Endometrial microvascular endothelial cells (primary cell): ENCODE data around the gene RAMACL. TPM values are rescaled to one million over a fixed set of nuclear protein-coding genes. Genes with fewer than 3 reads are reported as not detected.
"Not testable (repeated sequence)": the region's sequence is repeated elsewhere in the genome, so short reads cannot be mapped to it uniquely, and the experiment has no call there.

ENCODE experiments used
- in situ Hi-C: cut with HindIII; loops from 2 replicates; pipeline ENCODE4 v1.10.0; 2017; ENCODE audit warnings: low sequenced_read_pairs, low pct_unique_long_range_greater_than_20kb; ENCODE audit errors: inconsistent ontology term
- total RNA-seq: library from RNA; depleted of rRNA; stranded (reverse); fragments of >200 nt; gene quantifications from one replicate; pipeline ENCODE4 v1.2.3, GENCODE V29; 2015; ENCODE audit errors: inconsistent ontology term

RAMACL gene
- total RNA-seq = 0.09 TPM

DNA sequence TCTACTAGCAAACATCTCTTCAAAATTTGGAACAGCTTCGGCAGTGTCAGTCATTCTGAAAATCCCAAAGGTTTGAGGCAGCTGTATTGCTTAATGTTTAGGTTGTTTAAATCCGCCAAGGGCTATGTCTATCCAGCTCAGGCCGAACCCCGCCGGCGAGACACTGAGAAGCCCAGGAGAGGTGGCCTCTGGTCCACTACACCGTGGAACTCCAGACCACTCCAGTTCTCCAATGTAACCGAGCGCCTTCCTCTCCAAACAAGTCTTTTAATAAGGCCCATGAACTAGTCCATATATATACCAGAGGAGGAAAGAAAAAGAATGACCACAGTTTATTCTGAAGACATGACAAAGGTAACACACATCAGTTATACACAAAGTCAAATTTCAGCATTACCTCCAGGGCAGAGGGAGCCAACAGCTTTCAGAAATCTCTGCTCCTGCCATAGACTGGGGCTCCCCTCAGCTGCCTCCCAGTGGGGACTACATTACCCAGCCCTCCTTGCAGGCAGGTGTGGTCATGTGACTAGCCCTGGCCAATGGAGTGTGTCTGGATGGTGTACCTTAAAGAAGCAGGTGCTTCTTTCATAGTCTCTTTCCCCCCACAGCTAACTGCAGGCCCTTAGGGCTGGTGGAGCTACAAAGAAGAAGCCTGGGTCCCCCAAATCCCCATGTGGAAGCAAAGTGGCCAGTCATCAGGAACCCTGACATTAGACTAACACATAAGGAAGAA lies at the start of gene RAMACL:
RAMACL (minus strand) TSS at position 255 of the 733 bp plus-strand sequence; CDS start at position 54, 201 bp downstream.
- in situ Hi-C loops = no loop called here

GRCh38 chr6:166635013-166635970 lies 48.8 kb upstream of the RAMACL start:
- in situ Hi-C loops = no loop called here

DNA sequence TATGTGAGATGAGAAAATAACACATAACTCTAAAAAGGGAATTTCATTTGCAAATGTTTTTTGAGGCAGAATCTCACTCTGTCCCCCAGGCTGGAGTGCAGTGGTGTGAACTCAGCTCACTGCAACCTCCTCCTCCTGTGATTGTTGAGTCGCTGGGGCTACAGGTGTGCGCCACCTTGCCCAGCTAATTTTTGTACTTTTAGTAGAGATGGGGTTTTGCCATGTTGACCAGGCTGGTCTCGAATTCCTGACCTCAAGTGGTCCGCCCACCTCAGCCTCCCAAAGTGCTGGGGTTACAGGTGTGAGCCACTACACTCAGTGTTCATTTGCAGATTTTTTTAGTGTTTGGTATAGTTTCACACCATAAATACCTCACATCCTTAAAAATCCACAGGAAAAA lies 48.1 kb upstream of the RAMACL start:
- in situ Hi-C loops = not testable (repeated sequence)

DNA sequence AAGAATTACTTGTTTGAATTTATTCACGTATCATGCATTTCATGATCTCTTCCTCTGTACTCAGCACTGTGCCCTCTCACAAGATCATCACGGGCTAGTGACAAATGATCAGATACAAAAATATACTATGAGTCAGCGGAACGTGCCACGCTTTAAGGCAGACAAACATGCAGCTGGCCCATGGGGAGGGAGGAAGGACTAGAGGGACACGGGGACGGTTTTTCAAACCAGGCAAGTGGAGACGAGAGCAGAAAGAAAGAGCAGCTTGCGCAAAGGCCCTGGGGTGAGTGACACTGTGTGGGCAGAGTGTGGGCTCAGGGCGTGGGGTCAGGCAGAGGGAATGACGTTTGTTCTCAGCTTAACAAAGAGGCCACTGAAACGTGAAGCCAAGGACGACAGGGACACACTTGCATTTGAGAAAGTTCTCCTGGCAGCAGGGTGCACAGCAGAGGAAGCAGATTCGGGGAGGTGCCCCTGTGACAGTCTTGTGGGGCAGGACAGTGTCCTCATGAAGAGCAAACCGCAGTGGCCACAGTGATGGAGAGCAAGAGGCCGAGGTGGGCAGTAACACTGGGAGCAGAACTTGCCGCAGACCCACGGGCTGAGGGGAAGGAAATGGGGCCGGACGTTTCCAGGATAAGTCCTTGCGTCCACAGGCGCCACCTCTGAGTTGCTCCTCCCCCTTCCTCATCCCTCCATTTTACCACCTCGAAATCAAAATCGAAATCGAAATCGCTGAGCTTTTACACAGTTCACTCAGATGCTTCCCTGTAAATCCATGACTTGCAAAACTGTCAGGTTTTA lies 47.5 kb upstream of the RAMACL start:
- in situ Hi-C loops = no loop called here

- in situ Hi-C loops = no loop called here
Measured at GRCh38 chr6:166632731-166633130, 46.3 kb upstream of the RAMACL start.

- in situ Hi-C loops = no loop called here
Measured at GRCh38 chr6:166630462-166630861, 44.0 kb upstream of the RAMACL start.

DNA sequence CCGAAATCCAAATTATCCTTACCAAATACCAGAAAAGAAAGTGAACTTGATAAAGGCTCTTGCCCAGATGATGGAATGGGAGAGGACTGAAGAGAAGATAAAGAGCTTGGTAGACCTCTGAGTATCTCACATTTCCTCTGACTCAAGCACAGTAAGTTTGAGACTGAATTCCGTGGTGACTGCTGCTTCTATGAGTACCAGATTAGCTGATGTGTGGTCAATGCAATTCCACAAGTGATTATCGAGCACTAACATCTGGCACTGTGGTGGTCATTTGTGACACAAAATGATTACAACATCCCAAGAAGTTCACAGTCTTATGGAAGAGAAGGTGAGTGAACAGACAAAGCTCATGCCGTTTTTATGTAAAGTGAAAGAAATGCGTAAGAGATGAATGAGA lies 43.1 kb upstream of the RAMACL start:
- in situ Hi-C loops = no loop called here

DNA sequence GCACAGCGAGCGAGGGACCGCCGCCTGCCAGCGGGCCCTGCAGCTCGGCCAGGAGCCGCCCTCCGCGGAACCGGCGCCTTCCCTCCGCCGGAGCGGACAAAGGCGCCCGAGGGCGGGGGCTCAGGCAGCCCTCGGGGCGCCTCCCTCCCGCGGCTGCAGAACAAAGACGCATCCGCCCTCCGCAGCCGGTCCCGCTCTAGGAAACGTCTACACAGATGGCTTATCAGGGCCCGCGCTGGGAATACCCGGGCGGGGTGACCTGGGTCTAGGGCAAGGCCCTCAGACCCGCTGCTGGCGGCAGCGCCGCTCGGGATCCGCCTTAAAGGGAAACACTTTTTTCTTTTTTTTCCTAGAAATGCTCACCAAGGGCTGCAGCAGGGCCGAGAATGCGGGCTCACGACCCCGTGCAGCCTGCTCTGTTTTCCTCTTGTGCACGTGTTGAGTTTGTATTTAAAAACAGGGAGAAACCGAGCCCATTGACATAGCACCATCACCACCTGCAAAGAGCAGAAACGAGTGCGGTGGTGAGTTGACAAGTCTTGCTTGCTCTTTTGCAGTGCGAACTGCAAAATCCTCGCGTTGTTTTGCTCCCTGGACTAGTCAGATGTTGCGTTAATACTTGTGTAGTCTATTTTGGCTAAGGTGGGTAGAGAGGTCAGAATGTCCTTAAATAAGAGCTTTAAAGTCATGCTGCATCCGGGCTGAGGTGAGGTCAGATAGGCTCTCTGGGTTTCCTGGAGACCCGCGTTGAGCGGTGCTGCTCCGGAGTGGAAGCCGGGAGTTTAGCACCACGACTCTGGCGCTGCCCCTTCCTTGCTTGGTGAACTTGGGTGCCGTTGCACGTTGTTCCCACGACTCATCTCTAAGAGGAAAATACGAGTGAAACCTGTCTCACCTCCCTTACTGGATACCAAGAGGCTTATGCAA lies 41.7 kb upstream of the RAMACL start:
- in situ Hi-C loops = no loop called here

GRCh38 chr6:166627033-166627874 lies 40.8 kb upstream of the RAMACL start, which contains the start of gene RPS6KA2:
Gene RPS6KA2, minus strand, starts transcription at chr6:166627251. Its CDS starts 232 bp downstream, at chr6:166627019.
- in situ Hi-C loops = no loop called here

DNA sequence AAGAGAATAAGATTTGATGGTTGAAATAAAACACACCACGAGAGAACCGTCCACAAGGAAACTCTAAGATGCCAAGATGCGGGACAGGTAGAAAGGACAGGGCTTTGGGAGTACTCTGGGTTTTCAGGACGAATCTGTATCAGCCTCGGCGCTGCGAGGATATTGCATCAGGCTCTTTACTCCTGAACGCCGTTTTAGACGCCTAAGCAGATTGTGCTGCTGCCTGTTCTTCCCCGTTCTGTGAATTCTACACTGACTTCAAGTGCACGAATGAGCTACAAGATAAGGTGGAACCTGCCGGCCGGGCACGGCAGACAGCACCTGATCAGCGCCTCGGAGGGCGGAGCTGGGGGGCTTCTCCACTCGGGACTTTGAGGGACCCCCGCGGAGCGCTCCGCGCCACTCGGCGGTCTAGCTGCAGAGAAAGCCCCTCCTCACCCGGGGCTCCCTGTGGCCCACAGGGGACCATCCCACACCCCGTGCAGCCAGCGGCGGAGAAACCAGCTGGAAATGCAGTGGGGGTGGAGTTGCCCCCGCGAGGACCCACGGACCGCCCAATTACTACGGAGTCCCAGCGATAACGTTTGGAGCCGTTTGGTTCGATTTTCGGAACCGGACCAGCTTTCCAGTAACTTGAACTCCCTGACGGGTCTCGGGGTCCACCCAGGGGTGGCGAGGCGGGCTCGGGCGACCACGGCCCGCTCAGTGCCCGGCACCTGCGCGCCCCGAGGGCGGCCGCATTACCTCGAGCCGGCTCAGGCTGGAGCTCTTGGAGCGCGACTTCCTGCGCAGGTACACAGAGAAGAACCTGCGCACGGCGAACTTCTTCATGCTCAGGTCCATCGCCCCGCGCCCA lies 39.9 kb upstream of the RAMACL start:
- in situ Hi-C loops = no loop called here

DNA sequence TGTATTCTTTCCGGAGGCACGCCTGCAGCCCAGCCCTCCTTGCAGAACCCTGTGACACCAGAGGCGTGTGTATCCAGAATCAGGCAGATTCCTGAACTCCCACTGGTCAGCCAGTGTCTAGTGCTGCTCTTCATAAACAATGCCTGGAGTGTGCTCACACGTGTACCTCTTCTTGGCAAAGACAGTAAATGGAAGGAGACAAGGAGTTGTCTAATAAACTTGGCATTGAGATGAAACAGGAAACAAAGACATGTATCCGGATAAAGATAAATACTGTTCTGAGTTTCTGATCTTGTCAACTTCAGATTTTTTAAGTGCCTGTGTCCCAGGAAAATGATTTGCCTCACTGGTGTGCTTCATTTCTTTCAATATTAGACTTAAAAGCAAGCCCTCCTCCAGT lies 38.9 kb upstream of the RAMACL start:
- in situ Hi-C loops = no loop called here

- in situ Hi-C loops = no loop called here
Measured at GRCh38 chr6:166624275-166624674, 37.8 kb upstream of the RAMACL start.

DNA sequence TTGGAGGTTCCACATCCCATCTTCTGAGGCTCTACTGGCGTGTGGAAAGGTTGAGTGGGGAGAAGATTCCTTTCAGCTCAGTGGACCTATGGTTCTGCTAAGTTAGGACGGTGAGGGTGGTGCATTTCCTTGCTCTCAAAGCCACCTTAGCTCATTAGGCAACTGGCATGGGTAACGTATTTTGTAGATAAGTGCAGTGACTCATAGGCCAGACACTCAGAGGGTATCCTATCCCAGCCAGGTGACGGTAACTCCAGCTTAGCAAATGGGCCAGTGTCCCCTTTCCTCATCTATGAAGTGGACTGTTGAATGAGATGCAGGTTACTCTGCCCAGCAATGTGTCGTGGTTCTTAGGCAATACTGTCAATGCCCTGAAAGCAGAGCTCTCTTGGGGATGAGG lies 36.8 kb upstream of the RAMACL start:
- in situ Hi-C loops = no loop called here

DNA sequence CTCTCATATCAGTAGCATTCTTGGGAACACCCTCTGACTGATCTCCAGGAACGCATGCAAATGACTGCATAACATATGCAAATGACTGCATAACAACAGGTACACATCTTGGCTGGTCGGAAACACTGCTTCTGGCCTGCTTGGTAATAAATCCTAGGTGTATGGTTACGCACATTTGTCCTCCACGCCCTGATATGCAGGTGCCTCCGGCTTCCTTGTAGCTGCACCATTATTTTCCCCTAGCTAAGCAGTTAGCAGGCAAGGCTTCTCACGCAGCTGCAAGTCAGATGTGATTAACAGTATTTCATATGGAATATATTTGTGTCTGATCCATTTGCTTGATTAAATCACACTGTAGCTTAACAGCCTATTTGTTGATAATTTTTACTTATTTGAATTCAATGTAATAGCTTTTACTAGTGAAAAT lies 34.6 kb upstream of the RAMACL start:
- in situ Hi-C loops = no loop called here

- in situ Hi-C loops = no loop called here
Measured at GRCh38 chr6:166620478-166621113, 34.1 kb upstream of the RAMACL start.

GRCh38 chr6:166619912-166620311 lies 33.4 kb upstream of the RAMACL start:
- in situ Hi-C loops = no loop called here
